HG03135 (cell line): ENCODE measurements around the gene NBL1.

Experiments used
- ATAC-seq: cut with Tn5 transposase; IDR thresholded peaks from one replicate; pipeline ENCODE4 v1.9.1; 2021; ENCODE audit warnings: mild to moderate bottlenecking, moderate library complexity; ENCODE audit not compliant: unreplicated experiment

Gene NBL1

DNA sequence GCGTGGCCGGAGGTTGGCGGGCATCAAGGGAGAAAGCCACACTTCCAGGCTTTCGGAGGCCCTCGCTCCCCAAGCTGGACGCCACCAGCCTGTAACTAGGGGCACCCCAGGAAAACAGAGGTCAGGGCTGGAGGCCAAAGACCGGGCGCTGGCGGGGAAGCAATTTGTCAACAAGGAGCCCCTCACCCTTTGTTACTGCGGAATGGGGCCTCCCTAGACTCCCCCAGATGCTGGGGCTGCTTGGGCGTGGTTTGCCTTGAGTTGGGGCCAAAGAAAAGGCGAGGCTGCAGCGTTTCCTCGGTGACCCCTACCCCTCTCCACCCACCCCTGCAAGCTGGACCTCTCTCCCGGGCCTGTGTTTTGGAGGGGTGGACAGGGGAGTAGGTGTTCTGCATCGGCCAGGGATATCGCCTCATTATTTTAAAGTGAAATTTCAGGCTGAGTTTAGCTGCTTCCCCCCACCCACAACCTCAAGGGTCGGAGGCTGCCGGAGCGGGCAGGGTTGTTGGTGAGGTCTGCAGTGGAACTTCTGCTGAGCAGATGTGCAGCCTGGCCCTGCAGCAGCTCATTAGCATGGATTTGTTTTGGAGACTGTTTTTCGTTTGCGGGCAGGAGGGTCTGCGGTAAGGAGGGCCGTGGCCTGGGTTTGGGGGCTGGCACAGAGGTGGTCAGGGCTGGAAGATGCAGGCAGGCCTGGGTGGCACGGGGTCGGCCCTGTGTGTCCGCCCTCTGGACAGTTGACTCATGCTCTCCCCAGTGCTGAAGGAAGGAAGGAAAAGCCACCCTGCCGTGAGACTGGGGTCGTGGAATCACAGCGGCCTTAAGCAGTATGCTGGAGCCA, 1.5 kb downstream of the NBL1 start:
- no peak for ATAC-seq

DNA sequence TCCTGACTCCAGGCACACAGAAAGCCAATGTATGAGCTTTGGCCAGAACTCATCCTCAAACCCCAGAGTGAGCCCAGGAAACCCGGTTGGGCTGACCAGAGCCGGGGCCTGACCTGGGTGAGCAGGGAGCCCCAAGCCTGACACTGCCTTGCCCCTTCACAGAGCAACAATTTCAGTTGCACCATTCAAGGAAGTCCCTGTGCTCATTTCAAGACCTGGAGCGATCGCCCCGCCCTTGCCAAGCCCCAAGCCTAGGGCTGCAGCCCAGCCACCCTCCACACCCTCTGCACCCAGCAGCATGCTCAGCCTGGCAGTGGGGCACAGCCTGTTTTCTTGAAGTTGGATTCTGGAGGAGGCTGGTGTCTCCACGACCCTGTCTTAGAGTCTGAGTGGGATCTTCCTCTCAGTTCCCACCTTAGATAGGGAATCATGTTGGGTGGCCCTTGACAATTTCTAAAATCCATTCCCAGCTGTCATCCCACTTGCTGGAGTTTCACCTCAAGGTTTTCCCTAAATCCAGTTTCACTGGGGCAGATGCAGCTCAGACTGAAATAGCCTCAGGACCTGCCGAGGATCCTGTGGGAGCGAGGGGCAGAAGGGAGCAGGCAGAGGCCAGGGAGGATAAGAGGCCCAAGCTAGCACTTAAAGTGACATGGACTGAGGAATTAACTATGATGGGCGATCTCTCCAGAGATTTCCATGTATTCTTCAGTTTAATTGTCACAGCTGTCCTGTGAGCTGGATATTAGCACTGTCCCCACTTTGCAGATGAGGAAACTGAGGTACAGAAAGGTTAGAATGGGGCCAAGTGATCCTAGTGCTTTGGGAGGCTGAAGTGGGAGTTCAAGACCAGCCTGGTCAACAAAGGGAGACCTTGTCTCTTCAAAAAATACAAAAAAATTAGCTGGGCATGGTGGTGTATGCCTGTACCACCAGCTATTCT, 2.5 kb downstream of the NBL1 start:
- ATAC-seq, result no peak

DNA sequence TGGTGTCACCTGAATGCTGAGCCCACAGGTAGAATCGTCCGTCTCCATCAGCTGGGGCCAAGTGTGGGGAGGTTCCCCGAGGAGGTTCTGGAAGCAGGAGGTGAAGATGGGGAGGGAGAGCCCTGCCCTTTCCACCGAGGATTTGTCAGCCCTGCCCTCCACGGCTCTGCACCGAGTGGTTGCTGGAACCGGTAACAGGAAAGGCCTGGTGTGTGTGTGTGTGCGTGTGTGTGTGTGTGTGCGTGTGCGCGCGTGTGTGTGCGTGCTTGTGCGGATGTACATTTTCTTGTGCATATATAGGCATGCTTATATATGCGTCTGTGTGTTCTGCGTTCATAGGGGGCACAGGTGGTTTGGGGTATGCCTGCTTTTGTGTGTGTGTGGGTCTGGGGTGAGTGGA, 3.5 kb downstream of the NBL1 start:
- no peak for ATAC-seq

DNA sequence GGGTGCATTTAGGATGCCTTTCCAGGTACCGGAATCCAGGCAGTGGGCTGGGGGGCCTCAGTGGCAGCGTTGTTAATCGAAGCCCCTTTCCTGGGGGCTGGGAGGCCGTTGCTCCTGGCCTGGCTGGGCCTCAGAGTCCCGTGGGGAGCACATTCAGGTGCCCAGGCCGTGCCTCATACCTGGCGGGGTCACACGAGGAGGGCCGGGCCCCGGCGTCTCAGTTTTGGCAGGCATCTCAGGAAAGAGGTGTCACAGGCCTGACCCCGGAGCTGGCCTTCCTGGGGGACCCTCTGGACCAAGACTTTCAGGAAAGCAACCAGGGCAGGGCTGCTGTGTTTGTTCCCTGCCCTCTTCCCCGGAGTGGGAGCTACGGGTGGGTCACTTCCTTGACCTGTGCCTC, 4.1 kb downstream of the NBL1 start:
- ATAC-seq, result no peak

DNA sequence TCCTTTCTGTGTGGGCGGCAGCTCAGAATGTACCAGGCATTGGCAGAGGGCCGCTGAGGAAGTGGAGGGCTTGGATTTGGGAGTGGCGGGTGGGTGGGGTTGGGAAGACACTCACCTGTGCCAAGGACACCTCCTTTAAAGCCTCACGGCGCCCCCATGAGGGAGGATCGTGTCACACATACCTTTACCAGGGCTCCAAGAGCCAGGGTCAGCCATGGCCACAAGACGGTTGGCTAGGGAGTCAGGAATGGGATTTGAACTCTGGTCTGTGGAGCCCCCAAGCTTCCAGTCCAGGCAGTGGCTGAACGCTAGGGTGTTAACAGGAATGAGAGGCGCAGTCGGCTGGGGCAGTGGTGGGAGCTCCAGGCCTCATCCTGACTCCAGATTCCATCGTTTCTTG, 4.6 kb downstream of the NBL1 start:
- ATAC-seq, result no peak

DNA sequence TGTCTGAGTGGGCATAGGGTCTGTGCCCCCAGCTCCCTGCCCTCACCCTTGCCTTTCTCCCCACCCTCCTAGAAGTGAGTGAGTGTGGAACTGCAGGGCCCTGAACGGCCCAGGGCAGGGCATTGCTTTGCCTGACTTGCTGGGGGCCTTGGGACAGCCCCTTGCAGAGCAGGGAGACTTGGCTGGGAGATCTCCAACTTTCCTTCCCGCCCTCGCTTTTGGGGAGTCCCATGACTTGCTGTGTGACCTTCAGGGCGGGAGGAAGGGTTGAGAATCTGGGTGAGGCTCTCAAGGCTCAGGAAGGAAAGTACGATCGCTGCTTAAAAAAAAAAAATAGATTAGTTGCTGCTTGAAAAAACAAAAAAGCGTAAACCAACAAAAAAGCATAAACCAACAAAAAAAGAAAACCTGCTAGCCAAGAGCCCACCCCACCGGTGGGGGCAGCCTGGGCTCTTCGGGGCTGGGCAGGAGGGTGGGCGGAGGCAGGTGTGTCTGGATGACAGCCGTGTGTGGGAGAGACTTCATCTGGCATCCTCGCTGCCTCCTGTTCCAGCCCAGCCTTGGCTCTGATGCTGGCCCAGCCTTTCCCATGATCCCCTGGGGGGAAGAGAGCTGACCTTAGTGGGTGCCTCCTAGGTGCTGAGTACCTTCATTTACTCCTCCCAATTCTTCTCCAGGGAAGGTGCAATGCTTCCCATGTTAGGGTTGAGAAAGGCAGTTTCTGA, 6.5 kb downstream of the NBL1 start:
- no peak for ATAC-seq

DNA sequence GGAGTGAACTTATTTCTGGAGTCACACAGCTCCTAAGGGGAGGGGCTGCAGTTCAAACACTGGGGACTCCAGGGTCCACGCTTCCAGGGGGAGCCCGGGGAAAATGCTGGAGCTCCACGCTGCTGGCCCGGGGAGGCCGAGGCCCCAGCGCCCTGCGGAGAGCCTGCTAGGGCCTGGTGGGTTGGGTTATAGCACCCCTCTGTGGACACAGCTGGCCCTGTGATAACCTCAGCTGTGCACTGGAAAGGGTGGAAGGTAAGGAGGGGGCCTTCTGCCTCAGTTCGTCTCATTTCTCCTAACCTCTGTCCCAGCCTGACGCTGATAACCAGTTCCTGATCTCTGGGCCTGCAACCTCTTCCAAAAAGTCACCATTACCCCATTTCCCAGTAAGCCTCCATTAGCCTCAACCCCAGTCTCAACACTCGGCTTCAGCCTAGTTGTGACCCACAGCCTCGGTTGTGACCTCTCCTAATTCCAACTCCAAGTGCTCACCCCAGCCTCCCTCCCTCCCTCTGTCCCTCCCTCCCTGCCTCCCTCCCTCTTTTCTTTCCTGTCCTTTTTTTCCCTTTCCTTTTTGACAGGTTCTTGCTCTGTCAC, 7.1 kb downstream of the NBL1 start:
- ATAC-seq, result no peak

DNA sequence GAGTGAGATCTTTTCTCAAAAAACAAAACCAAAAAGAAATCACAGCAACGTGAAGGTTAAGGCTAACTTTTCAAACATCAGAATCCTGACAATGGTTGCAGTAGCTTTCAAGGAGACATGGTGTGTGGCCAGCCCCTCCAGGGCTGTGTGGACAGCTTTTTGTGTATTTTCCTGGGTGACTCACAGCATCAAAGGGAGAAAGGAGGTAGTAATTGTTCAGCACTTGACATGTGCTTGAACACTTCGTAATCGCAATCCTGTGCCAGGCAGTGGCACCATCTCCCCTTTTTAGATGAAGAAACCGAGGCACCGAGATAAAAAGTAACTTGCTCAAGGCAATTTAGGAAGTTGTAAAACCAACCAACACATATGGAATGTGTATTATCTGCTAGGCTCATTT, 10.3 kb downstream of the NBL1 start:
- ATAC-seq, result no peak

DNA sequence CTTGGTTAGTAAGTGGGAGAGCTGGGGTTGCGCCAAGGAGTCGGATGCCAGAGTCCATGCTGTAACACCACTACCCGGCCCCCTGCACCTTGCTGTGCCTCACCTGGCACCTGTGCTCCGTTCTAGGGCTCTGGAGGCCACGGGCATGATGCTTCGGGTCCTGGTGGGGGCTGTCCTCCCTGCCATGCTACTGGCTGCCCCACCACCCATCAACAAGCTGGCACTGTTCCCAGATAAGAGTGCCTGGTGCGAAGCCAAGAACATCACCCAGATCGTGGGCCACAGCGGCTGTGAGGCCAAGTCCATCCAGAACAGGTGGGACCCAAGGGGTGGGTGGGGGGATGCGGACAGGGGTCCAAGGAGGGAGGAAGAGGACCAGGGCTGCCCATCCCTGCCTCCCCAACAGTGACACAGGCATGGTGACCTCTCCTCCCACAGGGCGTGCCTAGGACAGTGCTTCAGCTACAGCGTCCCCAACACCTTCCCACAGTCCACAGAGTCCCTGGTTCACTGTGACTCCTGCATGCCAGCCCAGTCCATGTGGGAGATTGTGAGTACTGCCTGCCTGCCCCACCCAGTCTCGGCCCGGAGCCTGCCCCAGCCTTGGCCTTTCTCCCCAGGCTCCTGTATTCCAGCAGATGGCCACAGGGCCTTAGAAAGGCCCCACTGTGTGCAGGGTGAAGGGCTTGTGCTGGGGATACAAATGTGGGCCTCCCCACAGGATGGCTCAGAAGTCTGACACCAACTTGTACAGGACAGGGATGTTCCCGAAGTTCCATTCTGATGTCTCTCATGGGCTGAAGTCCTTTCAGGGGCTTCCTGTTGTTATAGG, 11.0 kb downstream of the NBL1 start:
- no peak for ATAC-seq

DNA sequence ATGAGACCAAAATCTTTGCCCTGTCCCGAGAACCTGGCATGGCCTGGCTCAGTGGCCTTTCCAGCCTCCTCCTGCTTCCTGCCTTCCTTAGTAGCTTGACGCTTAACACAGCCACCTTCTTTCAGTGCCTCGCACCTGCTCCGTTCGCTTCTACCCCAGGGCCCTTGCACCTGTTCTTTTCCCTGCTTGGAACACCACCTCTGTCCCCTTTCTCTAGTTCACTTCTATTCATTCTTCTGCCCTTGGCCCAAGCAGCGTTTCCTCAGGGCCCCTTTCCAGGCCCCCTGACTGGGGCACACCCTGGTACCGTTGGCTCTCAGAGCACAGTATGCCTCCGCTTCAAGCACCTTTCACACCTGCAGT, 11.6 kb downstream of the NBL1 start:
- no peak for ATAC-seq

DNA sequence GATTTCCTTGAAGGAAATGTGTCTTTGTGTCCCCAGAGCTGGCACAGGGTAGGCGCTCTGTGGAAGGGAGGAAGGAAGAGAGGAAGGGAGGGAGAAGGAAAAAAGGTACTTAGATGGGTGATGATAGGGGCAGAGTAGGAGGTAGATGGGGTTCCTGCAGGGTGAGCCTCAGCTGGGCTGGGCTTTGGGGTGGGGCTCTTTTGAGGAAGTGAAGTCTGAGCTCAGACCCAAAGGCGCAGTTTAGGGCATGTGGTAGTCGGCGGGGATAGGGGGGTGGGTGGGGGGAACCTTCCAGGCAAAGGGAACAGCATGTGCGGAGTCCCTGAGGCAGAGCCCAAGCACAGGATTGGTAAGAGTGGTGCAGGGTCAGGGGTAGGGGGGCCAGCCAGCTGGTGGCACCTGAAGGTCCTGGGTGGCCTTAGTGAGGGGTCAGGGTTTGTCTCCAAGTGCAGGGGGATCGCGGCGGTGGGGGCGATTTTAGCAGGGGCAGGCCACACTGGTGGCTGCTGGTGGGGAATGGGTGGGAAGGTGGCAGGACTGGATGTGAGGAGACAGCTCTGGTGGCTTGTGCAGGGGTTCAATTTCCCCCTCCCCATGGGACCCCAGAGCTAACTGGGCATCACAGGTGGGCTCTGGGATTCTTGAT, 12.1 kb downstream of the NBL1 start:
- ATAC-seq, result no peak

DNA sequence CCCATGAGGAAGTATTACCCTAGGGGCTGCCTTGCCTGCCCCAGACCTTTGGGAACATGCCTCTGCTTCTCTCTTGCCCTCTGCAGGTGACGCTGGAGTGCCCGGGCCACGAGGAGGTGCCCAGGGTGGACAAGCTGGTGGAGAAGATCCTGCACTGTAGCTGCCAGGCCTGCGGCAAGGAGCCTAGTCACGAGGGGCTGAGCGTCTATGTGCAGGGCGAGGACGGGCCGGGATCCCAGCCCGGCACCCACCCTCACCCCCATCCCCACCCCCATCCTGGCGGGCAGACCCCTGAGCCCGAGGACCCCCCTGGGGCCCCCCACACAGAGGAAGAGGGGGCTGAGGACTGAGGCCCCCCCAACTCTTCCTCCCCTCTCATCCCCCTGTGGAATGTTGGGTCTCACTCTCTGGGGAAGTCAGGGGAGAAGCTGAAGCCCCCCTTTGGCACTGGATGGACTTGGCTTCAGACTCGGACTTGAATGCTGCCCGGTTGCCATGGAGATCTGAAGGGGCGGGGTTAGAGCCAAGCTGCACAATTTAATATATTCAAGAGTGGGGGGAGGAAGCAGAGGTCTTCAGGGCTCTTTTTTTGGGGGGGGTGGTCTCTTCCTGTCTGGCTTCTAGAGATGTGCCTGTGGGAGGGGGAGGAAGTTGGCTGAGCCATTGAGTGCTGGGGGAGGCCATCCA, 12.8 kb downstream of the NBL1 start:
- ATAC-seq, result no peak

DNA sequence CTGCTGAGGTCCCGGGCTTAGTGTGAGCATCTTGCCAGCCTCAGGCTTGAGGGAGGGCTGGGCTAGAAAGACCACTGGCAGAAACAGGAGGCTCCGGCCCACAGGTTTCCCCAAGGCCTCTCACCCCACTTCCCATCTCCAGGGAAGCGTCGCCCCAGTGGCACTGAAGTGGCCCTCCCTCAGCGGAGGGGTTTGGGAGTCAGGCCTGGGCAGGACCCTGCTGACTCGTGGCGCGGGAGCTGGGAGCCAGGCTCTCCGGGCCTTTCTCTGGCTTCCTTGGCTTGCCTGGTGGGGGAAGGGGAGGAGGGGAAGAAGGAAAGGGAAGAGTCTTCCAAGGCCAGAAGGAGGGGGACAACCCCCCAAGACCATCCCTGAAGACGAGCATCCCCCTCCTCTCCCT, 13.4 kb downstream of the NBL1 start:
- ATAC-seq, result no peak

DNA sequence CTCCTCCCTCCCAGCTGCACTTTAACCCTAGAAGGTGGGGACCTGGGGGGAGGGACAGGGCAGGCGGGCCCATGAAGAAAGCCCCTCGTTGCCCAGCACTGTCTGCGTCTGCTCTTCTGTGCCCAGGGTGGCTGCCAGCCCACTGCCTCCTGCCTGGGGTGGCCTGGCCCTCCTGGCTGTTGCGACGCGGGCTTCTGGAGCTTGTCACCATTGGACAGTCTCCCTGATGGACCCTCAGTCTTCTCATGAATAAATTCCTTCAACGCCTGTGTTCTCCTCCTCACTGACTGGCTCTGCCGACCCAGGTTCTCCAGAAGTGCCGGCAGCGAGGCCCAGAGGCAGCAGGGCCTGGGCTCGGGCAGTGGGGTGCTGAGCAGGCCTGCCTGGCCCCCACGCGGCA, 14.1 kb downstream of the NBL1 start:
- ATAC-seq, result no peak

DNA sequence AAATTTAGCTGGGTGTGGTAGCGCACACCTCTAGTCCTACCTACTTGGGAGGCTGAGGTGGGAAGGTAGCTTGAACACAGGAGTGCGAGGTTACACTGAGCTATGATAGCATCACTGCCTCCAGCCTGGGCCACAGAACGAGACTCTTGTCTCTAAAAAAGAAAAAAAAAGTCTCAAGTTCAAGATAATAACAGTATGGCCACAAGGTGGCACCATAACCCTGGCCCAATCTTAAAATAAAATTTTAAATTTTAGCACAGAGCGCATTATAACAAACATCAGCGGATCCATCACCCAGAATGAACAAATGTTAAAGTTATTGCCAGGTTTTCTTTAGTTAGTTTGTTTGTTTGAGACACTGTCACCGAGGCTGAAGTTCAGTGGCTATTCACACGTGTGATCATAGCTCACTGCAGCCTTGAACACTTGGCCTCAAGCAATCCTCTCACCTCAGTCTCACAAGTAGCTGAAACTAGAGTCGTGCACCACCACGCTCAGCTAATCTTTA, 17.7 kb downstream of the NBL1 start:
- ATAC-seq, result no peak

DNA sequence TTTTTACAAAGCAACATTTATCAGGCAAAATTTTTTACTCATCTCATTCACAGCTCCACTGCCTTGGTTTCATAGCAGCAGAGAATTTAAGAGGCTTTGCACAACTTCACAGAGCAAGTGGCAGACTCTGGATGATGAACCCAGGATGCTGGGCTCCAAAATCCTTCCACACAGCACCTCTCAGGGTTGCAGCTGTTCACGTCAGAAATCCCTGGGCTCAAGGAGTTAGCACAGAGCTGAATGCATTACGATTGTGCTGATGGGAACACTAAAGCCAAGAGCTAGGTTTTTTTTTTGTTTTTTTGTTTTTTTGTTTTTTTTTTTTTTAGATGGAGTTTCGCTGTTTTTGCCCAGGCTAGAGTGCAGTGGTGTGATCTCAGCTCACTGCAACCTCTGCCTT, 18.2 kb downstream of the NBL1 start:
- no peak for ATAC-seq

DNA sequence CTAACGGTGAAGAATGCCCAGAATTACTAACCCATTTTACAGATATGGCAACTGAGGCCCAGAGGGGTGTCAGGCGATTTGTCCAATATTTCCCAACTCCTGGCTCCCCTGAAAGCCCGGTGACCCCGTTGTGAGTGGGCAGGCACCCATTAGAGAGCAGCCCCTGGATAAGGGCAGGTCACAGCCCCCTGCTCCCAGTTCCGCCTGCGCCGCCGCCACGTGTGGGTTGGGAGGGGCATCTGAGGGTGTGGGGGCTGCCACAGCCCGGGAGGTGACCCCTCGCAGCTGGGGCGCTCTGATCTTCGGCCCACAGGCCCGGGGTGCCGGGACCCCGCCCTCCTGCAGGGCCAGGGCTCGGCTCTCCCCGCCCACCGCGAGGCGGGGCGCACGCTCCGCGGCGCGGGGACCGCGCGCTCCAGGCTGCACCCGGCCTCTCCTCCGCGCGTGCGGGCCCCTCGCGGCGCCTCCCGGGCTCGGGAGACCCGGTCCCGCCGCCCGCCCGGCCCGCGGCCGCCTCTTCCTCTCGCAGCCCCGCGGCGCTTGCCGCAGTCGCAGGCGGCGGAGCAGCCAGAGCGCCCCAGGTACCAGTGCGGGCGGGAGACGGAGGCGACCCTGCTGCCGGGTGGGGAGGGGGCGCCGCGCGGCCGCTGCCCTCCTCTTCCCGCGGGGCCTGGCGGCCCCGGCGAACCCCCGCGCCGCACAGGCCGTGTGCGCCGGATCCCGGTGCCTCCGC, 20.5 kb downstream of the NBL1 start, which contains the start of gene HTR6:
Gene HTR6 (plus strand): TSS at position 423 of the 733 bp plus-strand sequence. CDS start 879 bp downstream, outside the sequence.
- no peak for ATAC-seq

DNA sequence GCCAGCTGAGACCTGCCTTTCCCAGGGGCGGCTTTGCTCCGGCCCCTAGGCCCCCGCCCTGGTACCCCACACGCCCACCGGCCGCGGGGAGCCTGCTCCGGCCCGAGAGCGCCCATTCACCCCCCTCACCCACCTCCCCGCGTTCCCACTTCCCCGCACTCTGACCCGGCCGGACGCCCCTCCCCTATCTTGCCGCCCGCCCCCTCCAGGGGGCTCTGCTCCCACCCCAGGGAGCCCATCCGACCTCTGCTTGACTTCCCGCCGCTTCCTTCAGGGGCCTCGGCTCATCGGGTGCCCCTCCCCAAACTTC, 21.0 kb downstream of the NBL1 start:
- ATAC-seq, result no peak
